ENCODE data around the gene MRPL50.

- TF ChIP-seq ZBTB1 (CRISPR knock-in tag; IDR thresholded peaks at IDR 0.05; ENCODE audit: borderline replicate concordance, low read depth) (no peak), POLR2A (conservative IDR thresholded peaks at IDR 0.05) (no peak), FOXM1 (IDR thresholded peaks at IDR 0.05; ENCODE audit: low read depth) (no peak), FOXM1 (CRISPR knock-in tag; IDR thresholded peaks at IDR 0.05; ENCODE audit: low read depth) (no peak), KLF10 (CRISPR knock-in tag; IDR thresholded peaks at IDR 0.05) (no peak), EP300 (IDR thresholded peaks at IDR 0.05; ENCODE audit: low read length) (no peak), MAX (CRISPR knock-in tag; IDR thresholded peaks at IDR 0.05) (no peak), ZNF696 (CRISPR knock-in tag; conservative IDR thresholded peaks at IDR 0.05) (no peak), FOS (IDR thresholded peaks at IDR 0.05; ENCODE audit: extremely low read depth, insufficient read length) (no peak), E2F6 (IDR thresholded peaks at IDR 0.05; ENCODE audit: borderline replicate concordance in 1 of 2, extremely low read depth in 1 of 2, insufficient read depth in 1 of 2, insufficient read length in 1 of 2, low read depth in 1 of 2, low read length in 1 of 2, poor library complexity in 1 of 2, severe bottlenecking in 1 of 2) (no peak), SPI1 (IDR thresholded peaks at IDR 0.05; ENCODE audit: borderline replicate concordance, low read depth, low read length) (no peak), REST (IDR thresholded peaks at IDR 0.05; ENCODE audit: borderline replicate concordance) (no peak), REST (CRISPR knock-in tag; IDR thresholded peaks at IDR 0.05; ENCODE audit: low read depth) (no peak)
- TF ChIP-seq, protein P1, sequence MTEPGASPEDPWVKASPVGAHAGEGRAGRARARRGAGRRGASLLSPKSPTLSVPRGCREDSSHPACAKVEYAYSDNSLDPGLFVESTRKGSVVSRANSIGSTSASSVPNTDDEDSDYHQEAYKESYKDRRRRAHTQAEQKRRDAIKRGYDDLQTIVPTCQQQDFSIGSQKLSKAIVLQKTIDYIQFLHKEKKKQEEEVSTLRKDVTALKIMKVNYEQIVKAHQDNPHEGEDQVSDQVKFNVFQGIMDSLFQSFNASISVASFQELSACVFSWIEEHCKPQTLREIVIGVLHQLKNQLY (CRISPR knock-in tag; conservative IDR thresholded peaks at IDR 0.05): no peak
These were observed 41.8 kb downstream of the MRPL50 start for GRCh38 chr9:101356619-101357018.

Measured in K562 (cell line).